HEK293 (cell line): Measurements from ENCODE around the gene RAB11B.

Source experiments
- CTCF ChIA-PET: fragments of 350-600 bp; formaldehyde crosslinking; extraction: SDS; loops from one replicate; lab custom pipeline; 2021; ENCODE audit warnings: antibody characterized with exemption; lab: Yijun Ruan, JAX
- POLR2A ChIA-PET: fragments of 300-600 bp; formaldehyde crosslinking; extraction: SDS; loops from one replicate; lab custom pipeline; 2020; ENCODE audit warnings: antibody characterized with exemption, inconsistent platforms; lab: Yijun Ruan, JAX
- H3K27ac ChIP-seq: fragments of 200-500 bp; sonication (Bioruptor generic); 2 replicates; pipeline ENCODE4 v1.5.1; 2014; ENCODE audit warnings: low read depth, low read length, control low read depth, inconsistent platforms; ENCODE audit errors: extremely low read depth
- H3K36me3 ChIP-seq, 2 experiments: fragments of 200-500 bp in 1 of 2; sonication (Bioruptor generic) in 1 of 2; 1 replicate in 1 of 2; 2 replicates in 1 of 2; pipeline ENCODE4 v1.5.1; 2014 to 2017; ENCODE audit warnings: inconsistent platforms in 2 of 2, low read length in 2 of 2; ENCODE audit not compliant: control insufficient read depth in 2 of 2, insufficient read depth in 1 of 2
- H3K4me1 ChIP-seq: fragments of 200-500 bp; sonication (Bioruptor generic); 2 replicates; pipeline ENCODE4 v1.5.1; 2014; ENCODE audit warnings: mild to moderate bottlenecking, low read length, inconsistent platforms; ENCODE audit not compliant: control insufficient read depth, insufficient read depth
- H3K4me3 ChIP-seq: 2 replicates; pipeline ENCODE4 v1.5.1; 2011; ENCODE audit warnings: low read depth, mild to moderate bottlenecking, control low read depth, low read length, moderate library complexity
- H3K9me3 ChIP-seq: fragments of 200-500 bp; sonication (Bioruptor generic); 2 replicates; pipeline ENCODE4 v1.5.1; 2014; ENCODE audit warnings: low read depth, low read length, inconsistent platforms; ENCODE audit not compliant: control insufficient read depth, insufficient read depth
- HIC1 ChIP-seq: fragments of 450-650 bp; formaldehyde crosslinking; IDR thresholded peaks from 2 replicates; pipeline ENCODE4 v1.5.1; 2016; ENCODE audit warnings: missing biosample characterization, missing genetic modification characterization
- KLF7 ChIP-seq: fragments of 450-650 bp; formaldehyde crosslinking; IDR thresholded peaks from 2 replicates; pipeline ENCODE4 v1.5.1; 2016; ENCODE audit warnings: missing biosample characterization, missing genetic modification characterization, borderline replicate concordance
- KLF8 ChIP-seq: fragments of 450-650 bp; formaldehyde crosslinking; IDR thresholded peaks from 2 replicates; pipeline ENCODE4 v1.5.1; 2016; ENCODE audit warnings: missing biosample characterization, missing genetic modification characterization
- KLF9 ChIP-seq: fragments of 450-650 bp; formaldehyde crosslinking; IDR thresholded peaks from 2 replicates; pipeline ENCODE4 v1.5.1; 2016; ENCODE audit warnings: missing biosample characterization, missing genetic modification characterization, low read depth
- OSR2 ChIP-seq: fragments of 450-650 bp; formaldehyde crosslinking; IDR thresholded peaks from 2 replicates; pipeline ENCODE4 v1.5.1; 2016; ENCODE audit warnings: missing biosample characterization, missing genetic modification characterization
- SP3 ChIP-seq: fragments of 450-650 bp; formaldehyde crosslinking; IDR thresholded peaks from 2 replicates; pipeline ENCODE4 v1.5.1; 2016; ENCODE audit warnings: missing biosample characterization, missing genetic modification characterization
- YY1 ChIP-seq: fragments of 450-650 bp; formaldehyde crosslinking; IDR thresholded peaks from 2 replicates; pipeline ENCODE4 v1.5.1; 2018; ENCODE audit warnings: missing biosample characterization, missing genetic modification characterization
- ZBTB48 ChIP-seq: fragments of 450-650 bp; formaldehyde crosslinking; IDR thresholded peaks from 2 replicates; pipeline ENCODE4 v1.5.1; 2016; ENCODE audit warnings: missing biosample characterization, missing genetic modification characterization
- ZIC2 ChIP-seq: fragments of 450-650 bp; formaldehyde crosslinking; IDR thresholded peaks from 2 replicates; pipeline ENCODE4 v1.5.1; 2016; ENCODE audit warnings: missing biosample characterization, missing genetic modification characterization
- ZNF174 ChIP-seq: fragments of 450-650 bp; formaldehyde crosslinking; IDR thresholded peaks from 2 replicates; pipeline ENCODE4 v1.5.0; 2017; ENCODE audit warnings: missing biosample characterization, mild to moderate bottlenecking, missing genetic modification characterization
- ZNF19 ChIP-seq: fragments of 450-650 bp; formaldehyde crosslinking; IDR thresholded peaks from 2 replicates; pipeline ENCODE4; 2016; ENCODE audit warnings: missing biosample characterization, missing genetic modification characterization, low read depth
- ZNF2 ChIP-seq: fragments of 450-650 bp; formaldehyde crosslinking; IDR thresholded peaks from 2 replicates; pipeline ENCODE4 v1.5.1; 2016; ENCODE audit warnings: missing biosample characterization, missing genetic modification characterization
- ZNF266 ChIP-seq: fragments of 450-650 bp; formaldehyde crosslinking; IDR thresholded peaks from 2 replicates; pipeline ENCODE4 v1.5.1; 2016; ENCODE audit warnings: missing biosample characterization, missing genetic modification characterization, low read depth
- ZNF280D ChIP-seq: fragments of 450-650 bp; formaldehyde crosslinking; IDR thresholded peaks from 2 replicates; pipeline ENCODE4 v1.5.1; 2016; ENCODE audit warnings: missing biosample characterization, missing genetic modification characterization
- ZNF292 ChIP-seq: fragments of 450-650 bp; formaldehyde crosslinking; IDR thresholded peaks from 2 replicates; pipeline ENCODE4 v1.5.1; 2016; ENCODE audit warnings: low read depth, missing biosample characterization, missing genetic modification characterization, borderline replicate concordance
- ZNF311 ChIP-seq: fragments of 450-650 bp; formaldehyde crosslinking; IDR thresholded peaks from 2 replicates; pipeline ENCODE4 v1.5.1; 2017; ENCODE audit warnings: missing biosample characterization, missing genetic modification characterization, borderline replicate concordance
- ZNF324 ChIP-seq: fragments of 450-650 bp; formaldehyde crosslinking; IDR thresholded peaks from 2 replicates; pipeline ENCODE4 v1.5.1; 2016; ENCODE audit warnings: missing biosample characterization, missing genetic modification characterization
- ZNF394 ChIP-seq: fragments of 450-650 bp; formaldehyde crosslinking; IDR thresholded peaks from 2 replicates; pipeline ENCODE4 v1.5.1; 2016; ENCODE audit warnings: missing biosample characterization, missing genetic modification characterization, mild to moderate bottlenecking, moderate library complexity, borderline replicate concordance
- ZNF521 ChIP-seq: fragments of 450-650 bp; formaldehyde crosslinking; IDR thresholded peaks from 2 replicates; pipeline ENCODE4 v1.5.1; 2017; ENCODE audit warnings: missing biosample characterization, mild to moderate bottlenecking, missing genetic modification characterization
- ZNF548 ChIP-seq: fragments of 450-650 bp; formaldehyde crosslinking; IDR thresholded peaks from 2 replicates; pipeline ENCODE4 v1.5.1; 2016; ENCODE audit warnings: missing biosample characterization, missing genetic modification characterization
- ZNF664 ChIP-seq: fragments of 450-650 bp; formaldehyde crosslinking; IDR thresholded peaks from 2 replicates; pipeline ENCODE4 v1.5.1; 2016; ENCODE audit warnings: missing biosample characterization, missing genetic modification characterization
- ZNF670 ChIP-seq: fragments of 450-650 bp; formaldehyde crosslinking; IDR thresholded peaks from 2 replicates; pipeline ENCODE4 v1.5.1; 2016; ENCODE audit warnings: missing biosample characterization, missing genetic modification characterization, low read depth
- ZNF747 ChIP-seq: fragments of 450-650 bp; formaldehyde crosslinking; IDR thresholded peaks from 2 replicates; pipeline ENCODE4 v1.5.1; 2016; ENCODE audit warnings: missing biosample characterization, missing genetic modification characterization
- TF ChIP-seq, protein P1 (sequence below): fragments of 450-650 bp; formaldehyde crosslinking; IDR thresholded peaks from 2 replicates; pipeline ENCODE4 v1.5.1; 2016; ENCODE audit warnings: missing biosample characterization, missing genetic modification characterization, borderline replicate concordance
- TF ChIP-seq, protein P2 (sequence below): fragments of 450-650 bp; formaldehyde crosslinking; IDR thresholded peaks from 2 replicates; pipeline ENCODE4 v1.5.1; 2016; ENCODE audit warnings: missing biosample characterization, missing genetic modification characterization
- TF ChIP-seq, protein P3 (sequence below): fragments of 450-650 bp; formaldehyde crosslinking; IDR thresholded peaks from 2 replicates; pipeline ENCODE4 v1.5.1; 2016; ENCODE audit warnings: missing biosample characterization, missing genetic modification characterization

RAB11B gene

DNA sequence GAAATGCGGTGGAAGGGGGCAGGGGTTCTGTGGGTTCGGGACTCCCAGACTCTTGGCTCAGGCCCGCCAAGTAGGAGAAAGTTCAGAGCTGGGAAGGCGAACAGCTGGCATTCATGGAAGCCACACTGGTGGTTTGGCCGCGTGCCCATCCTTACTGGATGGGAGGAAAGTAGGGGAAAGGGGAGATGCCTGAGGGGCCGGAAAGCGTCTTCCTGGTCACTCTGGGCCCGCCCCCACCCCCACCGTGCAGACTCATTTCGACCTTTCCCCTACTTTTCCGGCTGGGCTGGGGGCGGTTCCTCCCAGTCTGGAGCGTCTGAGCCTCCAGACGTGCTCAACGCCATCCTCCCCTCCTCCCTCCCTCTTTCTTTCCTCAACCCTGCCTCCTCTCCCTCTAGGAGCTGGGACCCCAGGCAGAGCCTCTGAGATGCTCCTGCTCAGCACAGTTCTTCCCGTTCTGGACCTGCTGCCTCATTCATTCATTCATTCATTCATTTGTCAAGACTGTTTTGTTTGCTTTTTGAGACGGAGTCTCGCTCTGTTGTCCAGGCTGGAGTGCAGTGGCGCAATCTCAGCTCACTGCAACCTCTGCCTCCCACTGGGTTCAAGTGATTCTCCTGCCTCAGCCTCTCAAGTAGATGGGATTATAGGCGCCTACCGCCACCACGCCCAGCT is 22.7 kb upstream of the RAB11B start:
- Histone ChIP-seq H3K4me3 (peak overlapping the region; percentile 28), H3K9me3 (no peaks in the 10 kb centered on the region), H3K36me3 (no peaks in the 10 kb centered on the region), H3K27ac (no peak overlapping the region), H3K4me1 (peaks cover 20% of the 10 kb centered on the region)
- ChIA-PET POLR2A (interaction anchor here (0.6 to 1.7 kb wide), 8 partner anchors 12 to 159 kb away, joined by 3 to 10 read pairs (median 3); partner anchors contain the start of genes MARCHF2 and RAB11B), CTCF (interaction anchor here (1.1 to 3.6 kb wide), 2 partner anchors 14 to 31 kb away, joined by 3 to 35 read pairs; no protein-coding TSS in a partner anchor)
- TF ChIP-seq ZNF174 (tag by site-specific recombination) (no peak), ZNF280D (tag by site-specific recombination) (no peak), ZNF19 (tag by site-specific recombination) (no peak), ZNF521 (tag by site-specific recombination) (no peak), ZNF311 (tag by site-specific recombination) (no peak), ZNF670 (tag by site-specific recombination) (no peak), YY1 (no peak), ZNF292 (tag by site-specific recombination) (no peak), ZNF2 (tag by site-specific recombination) (no peak), KLF9 (tag by site-specific recombination) (peak; percentile 79), ZNF747 (tag by site-specific recombination) (no peak), SP3 (peak; percentile 69), ZIC2 (tag by site-specific recombination) (peak; percentile 66), ZNF664 (no peak), ZNF548 (tag by site-specific recombination) (no peak), KLF7 (tag by site-specific recombination) (no peak), HIC1 (no peak), ZNF394 (no peak), OSR2 (tag by site-specific recombination) (peak; percentile 70), KLF8 (tag by site-specific recombination) (0 out of 2 replicates have a peak, but pooled peaks have one; percentile 41), ZNF266 (tag by site-specific recombination) (no peak), ZNF324 (peak; percentile 89), ZBTB48 (tag by site-specific recombination) (peak; percentile 68; the same call in 1 of the 2 replicates)
- TF ChIP-seq, protein P1, sequence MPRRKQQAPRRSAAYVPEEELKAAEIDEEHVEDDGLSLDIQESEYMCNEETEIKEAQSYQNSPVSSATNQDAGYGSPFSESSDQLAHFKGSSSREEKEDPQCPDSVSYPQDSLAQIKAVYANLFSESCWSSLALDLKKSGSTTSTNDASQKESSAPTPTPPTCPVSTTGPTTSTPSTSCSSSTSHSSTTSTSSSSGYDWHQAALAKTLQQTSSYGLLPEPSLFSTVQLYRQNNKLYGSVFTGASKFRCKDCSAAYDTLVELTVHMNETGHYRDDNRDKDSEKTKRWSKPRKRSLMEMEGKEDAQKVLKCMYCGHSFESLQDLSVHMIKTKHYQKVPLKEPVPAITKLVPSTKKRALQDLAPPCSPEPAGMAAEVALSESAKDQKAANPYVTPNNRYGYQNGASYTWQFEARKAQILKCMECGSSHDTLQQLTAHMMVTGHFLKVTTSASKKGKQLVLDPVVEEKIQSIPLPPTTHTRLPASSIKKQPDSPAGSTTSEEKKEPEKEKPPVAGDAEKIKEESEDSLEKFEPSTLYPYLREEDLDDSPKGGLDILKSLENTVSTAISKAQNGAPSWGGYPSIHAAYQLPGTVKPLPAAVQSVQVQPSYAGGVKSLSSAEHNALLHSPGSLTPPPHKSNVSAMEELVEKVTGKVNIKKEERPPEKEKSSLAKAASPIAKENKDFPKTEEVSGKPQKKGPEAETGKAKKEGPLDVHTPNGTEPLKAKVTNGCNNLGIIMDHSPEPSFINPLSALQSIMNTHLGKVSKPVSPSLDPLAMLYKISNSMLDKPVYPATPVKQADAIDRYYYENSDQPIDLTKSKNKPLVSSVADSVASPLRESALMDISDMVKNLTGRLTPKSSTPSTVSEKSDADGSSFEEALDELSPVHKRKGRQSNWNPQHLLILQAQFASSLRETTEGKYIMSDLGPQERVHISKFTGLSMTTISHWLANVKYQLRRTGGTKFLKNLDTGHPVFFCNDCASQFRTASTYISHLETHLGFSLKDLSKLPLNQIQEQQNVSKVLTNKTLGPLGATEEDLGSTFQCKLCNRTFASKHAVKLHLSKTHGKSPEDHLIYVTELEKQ (tag by site-specific recombination), result no peak
- TF ChIP-seq, protein P2, sequence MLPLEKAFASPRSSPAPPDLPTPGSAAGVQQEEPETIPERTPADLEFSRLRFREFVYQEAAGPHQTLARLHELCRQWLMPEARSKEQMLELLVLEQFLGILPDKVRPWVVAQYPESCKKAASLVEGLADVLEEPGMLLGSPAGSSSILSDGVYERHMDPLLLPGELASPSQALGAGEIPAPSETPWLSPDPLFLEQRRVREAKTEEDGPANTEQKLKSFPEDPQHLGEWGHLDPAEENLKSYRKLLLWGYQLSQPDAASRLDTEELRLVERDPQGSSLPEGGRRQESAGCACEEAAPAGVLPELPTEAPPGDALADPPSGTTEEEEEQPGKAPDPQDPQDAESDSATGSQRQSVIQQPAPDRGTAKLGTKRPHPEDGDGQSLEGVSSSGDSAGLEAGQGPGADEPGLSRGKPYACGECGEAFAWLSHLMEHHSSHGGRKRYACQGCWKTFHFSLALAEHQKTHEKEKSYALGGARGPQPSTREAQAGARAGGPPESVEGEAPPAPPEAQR (tag by site-specific recombination), result no peak
- TF ChIP-seq, protein P3, sequence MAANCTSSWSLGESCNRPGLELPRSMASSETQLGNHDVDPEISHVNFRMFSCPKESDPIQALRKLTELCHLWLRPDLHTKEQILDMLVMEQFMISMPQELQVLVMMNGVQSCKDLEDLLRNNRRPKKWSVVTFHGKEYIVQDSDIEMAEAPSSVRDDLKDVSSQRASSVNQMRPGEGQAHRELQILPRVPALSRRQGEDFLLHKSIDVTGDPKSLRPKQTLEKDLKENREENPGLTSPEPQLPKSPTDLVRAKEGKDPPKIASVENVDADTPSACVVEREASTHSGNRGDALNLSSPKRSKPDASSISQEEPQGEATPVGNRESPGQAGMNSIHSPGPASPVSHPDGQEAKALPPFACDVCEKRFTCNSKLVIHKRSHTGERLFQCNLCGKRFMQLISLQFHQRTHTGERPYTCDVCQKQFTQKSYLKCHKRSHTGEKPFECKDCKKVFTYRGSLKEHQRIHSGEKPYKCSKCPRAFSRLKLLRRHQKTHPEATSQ (tag by site-specific recombination), result no peak
